T1000 (cell line): ENCODE results near the gene GRIN2A.

Experiments
- DNase-seq: peaks from one replicate; lab custom pipeline; 2025; ENCODE audit warnings: mixed read lengths; lab: John Stamatoyannopoulos, UW

GRIN2A gene

DNA sequence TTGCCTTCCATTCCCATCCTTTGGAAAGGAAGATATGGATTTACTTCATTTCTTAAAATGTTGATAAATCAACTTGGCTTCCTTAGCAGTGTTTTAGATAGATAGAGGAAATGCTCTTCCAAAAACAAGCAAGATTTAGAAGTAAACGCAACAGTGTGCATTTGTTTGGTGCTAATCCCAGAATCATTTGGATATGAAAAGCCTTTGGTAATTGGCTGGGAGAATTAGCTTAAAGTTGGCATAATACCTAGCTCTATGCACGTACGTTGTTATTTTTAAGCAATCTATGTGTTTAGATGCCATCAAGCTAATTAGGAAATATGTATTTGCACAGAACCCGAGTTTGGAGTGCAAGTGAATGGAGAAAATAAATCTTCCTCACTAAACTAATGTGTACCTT is 415.3 kb downstream of the GRIN2A start:
- no peak for DNase-seq

DNA sequence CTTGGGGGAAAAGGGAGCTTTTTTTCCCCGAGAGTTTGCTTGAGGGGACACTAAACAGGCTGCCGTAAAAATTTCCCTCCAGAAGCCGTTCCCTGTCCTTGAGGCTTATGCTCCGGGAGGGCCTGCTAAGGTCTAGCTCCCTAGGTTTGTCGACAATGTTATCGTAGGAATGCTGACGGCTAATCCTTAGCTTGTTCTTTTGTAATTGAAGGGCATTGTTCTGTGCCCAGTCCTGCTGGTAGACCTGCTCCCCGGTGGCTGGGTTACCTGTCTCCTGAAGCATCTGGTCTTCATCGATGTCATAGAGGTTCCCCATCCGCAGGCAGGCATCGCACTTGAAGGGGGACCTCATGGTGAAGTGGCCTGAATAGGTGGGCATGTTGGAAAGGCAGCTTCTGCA is 418.7 kb downstream of the GRIN2A start:
- DNase-seq = no peak

DNA sequence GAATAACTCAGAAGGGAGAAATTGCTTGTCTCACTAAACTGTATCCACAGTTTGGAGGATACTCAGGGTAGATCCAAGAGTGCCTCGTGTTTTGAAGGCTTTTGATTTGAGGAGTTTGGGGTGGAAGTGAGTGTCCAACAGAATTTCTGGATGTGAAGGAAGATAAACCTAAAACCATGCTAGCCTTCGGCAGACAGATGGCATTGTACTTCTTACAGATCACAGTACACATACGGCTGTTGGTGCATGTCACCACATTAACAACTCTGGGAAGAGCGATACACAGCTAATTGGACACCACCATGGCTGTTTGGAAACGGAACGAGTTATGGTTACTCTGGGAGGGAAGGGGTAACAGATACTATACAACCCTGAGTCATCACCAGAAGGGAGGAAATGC is 420.4 kb downstream of the GRIN2A start:
- DNase-seq = no peak

DNA sequence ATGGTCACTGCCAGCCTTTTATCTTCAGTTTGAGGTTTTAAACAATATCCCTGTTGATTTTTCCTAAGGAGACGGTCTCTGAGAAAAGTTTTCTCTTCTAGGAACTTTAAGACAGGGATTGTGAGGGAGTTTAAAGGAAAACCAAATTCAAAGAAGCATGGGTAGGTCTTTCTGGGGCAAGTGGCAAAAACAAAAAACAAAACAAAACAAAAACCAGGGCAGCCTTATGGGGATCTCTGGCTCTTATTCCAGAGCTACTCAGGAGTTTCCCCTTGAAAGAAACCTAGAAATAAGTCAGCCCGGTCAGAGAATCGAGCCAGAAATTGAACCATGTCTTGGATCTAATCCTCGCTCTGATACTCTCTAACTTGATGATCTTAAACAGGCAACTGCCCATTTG is 424.5 kb downstream of the GRIN2A start:
- no peak for DNase-seq

DNA sequence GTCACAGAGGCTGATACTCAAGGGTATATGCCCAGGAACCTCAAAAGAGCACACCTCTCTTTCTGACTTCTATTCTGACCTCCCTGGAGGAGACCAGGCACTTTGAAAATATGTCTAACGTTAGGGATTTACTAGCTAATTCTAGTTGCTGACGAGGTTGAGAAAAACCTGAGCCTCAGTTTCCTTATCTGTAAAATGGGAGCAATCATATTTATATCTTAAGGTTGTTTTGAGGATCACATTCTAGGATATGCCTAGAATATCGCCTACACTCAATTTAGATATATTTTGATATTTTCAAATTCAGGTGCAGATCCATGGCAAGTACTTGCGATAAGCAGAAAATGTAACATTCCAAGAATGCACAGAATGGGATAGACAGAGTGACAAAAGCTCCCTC is 425.8 kb downstream of the GRIN2A start:
- no peak for DNase-seq

DNA sequence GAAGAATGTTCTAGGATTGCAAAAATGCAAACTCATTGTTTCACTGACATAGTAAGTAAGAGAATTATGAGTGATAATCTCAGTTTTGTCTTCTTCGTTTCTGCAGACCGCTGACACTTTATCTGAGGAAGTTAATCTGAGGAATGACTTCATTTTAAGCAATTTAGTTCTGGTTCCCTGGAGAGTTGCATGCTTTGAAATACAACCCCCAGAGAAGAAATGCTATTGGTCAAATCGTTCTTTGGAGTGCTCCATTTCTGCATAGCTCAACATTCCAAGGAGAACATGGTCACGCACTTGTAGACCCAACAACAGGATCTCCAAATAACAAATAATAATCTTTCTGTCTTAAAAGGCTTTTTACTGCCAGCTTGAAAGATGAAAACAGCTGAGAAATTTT is 427.1 kb downstream of the GRIN2A start:
- DNase-seq = no peak

DNA sequence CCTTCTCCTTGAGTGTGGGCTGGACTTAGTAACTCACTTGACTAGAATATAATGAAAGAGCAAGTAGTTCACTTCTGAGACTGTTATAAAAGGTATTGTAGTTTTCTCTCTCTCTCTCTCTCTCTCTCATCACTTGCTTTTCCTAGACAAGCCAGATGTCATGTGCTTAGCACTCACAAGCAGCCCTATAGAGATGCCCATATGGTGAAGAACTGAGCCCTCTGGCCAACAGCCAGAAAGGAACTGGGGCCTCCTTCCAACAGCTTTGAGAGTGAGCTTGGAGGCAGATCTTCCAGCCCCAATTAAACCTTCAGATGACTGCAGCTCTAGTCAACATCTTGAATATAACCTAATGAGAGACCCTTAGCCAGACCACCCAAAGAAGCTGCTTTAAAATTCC is 440.5 kb downstream of the GRIN2A start:
- DNase-seq = no peak

DNA sequence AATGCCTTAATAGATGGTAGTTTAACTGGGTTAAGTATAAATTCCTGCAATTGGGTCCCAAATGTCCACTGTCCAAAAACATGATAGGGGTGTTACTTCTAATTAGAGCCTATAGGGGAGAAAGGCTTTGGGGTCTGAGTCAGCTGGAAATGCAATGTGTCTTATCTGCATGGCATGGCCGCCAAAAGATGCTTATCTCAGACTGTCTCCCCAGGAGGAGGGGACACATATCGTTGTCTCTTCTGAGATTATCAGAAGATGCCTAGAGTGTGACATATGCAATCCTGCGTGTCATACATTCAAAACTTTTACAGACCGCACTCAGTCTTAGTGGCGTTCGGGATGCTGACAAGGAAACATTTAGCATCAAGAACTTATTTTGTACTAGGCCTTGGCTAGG is 442.9 kb downstream of the GRIN2A start:
- DNase-seq = no peak

DNA sequence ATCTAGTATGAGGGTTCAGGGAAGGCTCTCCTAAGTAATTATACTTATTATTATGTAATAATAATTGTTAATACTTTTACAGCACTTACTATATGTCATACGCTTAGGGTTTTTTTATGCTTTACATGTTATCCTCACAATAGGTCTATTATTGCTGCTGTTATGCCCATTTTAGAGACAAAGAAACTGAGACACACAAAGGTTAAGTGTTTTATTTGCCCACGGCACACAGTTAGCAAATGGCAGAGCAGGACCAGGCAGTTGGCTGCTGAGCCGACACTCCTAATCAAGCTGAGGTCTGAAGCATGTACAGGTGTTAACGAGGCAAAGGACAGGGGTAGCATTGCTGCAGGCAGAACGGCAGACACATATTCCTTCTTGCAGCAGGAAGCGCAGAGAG is 443.5 kb downstream of the GRIN2A start:
- DNase-seq = no peak

DNA sequence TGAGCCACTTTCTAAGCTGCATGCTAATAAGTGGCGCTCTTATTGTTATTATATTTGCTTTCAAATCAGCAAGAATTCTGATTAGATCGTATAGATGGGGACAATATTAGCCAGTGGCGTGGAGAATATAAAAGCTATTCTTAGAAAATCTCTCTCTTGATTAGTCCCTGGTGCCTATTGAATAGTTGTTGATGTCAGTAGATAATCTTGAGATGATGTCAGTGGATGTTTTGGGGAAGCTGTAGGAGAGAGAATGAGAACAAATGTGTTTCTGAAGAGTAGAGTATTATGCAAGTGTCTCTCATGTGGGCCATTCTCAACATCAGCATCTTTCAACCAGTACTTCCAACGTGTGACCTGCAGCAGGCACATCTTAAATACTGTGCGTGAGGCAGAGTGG is 445.7 kb downstream of the GRIN2A start:
- no peak for DNase-seq

DNA sequence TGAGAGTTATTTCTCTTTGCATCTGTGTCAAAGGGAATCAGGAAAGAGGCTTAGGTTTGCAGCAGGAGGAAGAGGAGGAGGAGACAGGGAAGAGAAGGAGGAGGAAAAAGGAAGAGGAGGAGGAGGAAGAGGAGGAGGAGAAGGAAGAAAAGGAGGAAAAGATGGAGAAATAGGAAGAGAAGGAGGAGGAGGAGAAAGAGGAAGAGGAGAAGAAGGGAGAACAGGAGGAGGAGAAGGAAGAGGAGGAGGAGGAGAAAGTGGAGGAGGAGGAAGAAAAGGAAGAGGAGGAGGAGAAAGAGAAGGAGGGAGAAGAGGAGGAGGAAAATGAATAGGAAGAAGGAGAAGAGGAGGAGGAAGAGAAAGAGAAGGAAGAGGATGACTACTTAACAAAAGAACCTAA is 459.1 kb downstream of the GRIN2A start:
- no peak for DNase-seq

DNA sequence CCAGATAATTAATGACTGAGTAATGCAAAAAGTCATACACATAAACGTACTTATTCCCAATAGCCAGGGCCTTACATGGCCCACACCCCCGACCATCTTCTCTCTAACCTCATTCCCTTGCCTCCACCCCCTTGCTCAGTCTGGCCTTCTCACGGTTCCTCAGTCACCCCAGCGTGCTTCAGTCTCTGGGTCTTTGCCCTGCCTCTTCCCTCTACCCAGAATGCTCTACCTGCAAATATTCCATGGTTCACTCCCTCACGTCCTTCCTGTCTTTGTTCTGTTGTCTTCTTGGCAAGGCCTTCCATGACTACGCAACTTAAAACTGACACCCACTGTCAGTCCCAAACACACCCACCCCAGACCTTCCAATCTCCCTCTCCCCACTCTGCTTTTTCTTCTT is 468.3 kb downstream of the GRIN2A start:
- no peak for DNase-seq

DNA sequence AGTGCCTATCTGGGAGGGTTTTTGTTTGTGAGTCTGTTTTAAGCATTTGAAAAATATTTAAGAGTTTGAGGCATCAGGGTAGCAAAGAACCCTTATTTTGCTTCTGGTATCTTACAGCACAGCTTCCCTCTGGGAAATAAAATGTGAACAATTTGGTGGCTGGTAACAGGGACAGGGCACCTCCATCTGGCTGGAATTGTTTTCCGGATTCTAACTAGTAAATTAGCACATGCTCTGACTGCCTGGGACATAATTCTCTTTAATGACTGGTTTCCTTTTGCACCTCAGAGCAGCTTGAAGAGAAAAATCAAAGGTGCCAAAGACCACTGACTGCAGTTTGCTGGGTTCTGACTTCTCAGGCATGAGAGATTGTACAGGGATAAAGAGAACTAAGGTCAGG is 469.1 kb downstream of the GRIN2A start:
- DNase-seq = no peak

DNA sequence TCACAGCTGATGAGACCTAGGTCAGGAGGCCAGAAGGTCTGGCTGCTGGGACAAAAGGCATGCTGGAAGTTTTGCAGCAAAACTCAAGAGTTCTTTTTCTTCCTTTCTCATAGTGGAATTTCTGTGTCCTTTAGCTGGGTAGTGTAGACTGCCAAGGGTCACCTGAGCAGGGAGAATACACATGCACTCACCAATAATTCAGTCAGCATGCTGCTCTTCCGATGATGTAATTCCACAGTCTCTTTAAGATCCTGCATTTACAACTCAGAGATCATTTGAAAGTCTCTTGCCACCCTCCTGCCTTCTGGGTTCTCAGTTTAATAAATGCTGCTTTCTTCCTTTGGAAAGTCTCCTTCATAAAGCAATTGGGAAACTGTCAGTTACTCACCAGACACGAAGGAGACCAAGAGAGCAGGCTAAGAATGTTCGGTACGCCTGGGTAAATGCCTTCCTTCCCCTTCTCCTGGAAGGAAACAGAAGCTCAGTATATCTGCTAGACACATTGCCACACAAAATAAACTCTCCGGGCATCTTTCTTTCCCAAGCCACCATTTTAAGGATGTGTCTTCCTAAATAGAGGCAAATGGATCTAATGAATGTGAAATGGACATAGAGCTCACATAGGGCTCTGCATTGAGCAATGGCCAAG is 473.1 kb downstream of the GRIN2A start:
- no peak for DNase-seq

DNA sequence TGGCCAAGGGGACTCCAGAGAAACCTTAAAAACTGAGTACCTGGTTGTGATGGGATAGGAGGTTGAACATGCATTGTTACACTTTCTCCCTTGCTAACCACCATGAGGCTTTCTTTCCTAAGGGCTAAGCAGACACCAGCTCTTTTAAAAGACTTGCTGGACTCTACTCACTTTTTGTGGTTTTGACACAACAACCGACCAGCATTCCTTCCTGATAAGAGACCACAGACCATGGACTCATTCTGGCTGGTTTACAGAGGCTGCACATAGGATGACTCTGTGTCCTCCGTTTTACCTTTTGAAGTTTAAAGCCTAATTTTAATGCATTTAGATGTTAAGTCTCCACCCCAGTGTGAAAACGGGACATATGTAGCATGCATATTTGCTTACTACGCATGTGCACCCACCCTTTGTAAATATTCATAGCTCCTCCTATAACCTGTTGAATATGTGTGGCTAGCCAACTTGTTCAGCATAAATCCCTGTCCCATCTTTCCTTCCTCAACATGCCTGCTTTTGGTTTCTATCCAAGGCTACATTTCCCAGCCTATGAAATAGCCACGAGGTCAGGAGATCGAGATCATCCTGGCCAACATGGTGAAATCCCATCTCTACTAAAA is 475.9 kb downstream of the GRIN2A start:
- no peak for DNase-seq

DNA sequence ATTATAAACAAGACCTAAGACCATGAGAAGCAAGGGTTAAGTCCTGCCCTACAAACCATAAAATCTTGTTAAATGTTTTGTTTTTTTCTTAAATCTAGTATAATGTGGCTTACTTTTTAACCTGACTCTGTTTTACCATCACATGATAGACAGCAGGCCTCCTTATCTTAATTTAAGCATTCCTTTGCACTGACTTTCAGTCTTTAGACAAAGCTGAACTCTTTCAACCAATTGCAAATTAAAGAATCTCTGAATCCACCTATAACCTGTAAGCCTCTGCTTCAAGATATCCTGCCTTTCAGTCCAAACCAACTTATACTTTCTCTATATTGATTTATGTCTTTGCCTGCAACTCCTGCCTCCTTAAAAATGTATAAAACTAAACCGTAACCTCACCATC is 478.5 kb downstream of the GRIN2A start:
- DNase-seq = no peak
